Measurements from ENCODE around the gene KIFC3. TPM values are rescaled to one million over a fixed set of nuclear protein-coding genes. Genes with fewer than 3 reads are reported as not detected.

Gene KIFC3
- total and polyA plus RNA-seq, 2 of the 8 experiments (the other 6 are each of a cell fraction or from before 2014, with no cell fraction given): 2.1 to 7.1 TPM

DNA sequence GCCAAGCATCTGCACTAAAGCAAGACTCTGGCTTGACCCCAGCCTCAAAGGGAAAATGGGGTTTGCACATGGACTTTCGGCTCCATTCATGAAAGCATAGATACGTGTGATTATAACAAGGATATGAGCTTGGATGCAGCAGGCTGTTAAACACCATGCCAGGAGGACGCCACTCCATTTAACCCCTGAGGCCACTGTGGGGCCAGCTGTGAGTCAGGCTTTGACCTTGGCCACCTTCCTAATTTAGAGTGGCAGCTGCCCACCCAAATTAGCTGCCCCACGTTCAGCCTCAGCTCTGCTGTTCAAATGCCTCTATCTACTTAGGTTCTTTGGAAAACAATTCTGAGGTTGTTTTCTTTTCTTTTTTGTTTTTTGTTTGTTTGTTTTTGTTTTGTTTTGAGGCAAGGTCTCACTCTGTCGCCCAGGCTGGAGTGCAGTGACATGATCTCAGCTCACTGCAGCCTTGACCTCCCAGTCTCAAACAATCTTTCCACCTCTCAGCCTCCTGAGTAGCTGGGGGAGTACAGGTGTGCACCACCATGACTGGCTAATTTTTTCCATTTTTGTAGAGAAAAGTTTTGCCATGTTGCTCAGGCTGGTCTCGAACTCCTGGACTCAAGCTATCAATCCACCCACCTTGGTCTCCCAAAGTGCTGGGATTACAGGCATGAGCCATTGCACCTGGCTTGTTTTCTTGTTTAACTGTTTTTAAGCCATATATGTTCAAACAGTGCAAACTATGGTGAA lies 23.2 kb upstream of the KIFC3 start (continued):
- TF ChIP-seq TAF7 (optimal IDR thresholded peaks at IDR 0.05; ENCODE audit: borderline replicate concordance, low read depth, low read length): no peak
- TF ChIP-seq SIRT6 (IDR thresholded peaks at IDR 0.05; ENCODE audit: low read length): no peak
- no peak for TF ChIP-seq SP1 (IDR thresholded peaks at IDR 0.05; ENCODE audit: low read depth, low read length)
- TF ChIP-seq, protein P1, sequence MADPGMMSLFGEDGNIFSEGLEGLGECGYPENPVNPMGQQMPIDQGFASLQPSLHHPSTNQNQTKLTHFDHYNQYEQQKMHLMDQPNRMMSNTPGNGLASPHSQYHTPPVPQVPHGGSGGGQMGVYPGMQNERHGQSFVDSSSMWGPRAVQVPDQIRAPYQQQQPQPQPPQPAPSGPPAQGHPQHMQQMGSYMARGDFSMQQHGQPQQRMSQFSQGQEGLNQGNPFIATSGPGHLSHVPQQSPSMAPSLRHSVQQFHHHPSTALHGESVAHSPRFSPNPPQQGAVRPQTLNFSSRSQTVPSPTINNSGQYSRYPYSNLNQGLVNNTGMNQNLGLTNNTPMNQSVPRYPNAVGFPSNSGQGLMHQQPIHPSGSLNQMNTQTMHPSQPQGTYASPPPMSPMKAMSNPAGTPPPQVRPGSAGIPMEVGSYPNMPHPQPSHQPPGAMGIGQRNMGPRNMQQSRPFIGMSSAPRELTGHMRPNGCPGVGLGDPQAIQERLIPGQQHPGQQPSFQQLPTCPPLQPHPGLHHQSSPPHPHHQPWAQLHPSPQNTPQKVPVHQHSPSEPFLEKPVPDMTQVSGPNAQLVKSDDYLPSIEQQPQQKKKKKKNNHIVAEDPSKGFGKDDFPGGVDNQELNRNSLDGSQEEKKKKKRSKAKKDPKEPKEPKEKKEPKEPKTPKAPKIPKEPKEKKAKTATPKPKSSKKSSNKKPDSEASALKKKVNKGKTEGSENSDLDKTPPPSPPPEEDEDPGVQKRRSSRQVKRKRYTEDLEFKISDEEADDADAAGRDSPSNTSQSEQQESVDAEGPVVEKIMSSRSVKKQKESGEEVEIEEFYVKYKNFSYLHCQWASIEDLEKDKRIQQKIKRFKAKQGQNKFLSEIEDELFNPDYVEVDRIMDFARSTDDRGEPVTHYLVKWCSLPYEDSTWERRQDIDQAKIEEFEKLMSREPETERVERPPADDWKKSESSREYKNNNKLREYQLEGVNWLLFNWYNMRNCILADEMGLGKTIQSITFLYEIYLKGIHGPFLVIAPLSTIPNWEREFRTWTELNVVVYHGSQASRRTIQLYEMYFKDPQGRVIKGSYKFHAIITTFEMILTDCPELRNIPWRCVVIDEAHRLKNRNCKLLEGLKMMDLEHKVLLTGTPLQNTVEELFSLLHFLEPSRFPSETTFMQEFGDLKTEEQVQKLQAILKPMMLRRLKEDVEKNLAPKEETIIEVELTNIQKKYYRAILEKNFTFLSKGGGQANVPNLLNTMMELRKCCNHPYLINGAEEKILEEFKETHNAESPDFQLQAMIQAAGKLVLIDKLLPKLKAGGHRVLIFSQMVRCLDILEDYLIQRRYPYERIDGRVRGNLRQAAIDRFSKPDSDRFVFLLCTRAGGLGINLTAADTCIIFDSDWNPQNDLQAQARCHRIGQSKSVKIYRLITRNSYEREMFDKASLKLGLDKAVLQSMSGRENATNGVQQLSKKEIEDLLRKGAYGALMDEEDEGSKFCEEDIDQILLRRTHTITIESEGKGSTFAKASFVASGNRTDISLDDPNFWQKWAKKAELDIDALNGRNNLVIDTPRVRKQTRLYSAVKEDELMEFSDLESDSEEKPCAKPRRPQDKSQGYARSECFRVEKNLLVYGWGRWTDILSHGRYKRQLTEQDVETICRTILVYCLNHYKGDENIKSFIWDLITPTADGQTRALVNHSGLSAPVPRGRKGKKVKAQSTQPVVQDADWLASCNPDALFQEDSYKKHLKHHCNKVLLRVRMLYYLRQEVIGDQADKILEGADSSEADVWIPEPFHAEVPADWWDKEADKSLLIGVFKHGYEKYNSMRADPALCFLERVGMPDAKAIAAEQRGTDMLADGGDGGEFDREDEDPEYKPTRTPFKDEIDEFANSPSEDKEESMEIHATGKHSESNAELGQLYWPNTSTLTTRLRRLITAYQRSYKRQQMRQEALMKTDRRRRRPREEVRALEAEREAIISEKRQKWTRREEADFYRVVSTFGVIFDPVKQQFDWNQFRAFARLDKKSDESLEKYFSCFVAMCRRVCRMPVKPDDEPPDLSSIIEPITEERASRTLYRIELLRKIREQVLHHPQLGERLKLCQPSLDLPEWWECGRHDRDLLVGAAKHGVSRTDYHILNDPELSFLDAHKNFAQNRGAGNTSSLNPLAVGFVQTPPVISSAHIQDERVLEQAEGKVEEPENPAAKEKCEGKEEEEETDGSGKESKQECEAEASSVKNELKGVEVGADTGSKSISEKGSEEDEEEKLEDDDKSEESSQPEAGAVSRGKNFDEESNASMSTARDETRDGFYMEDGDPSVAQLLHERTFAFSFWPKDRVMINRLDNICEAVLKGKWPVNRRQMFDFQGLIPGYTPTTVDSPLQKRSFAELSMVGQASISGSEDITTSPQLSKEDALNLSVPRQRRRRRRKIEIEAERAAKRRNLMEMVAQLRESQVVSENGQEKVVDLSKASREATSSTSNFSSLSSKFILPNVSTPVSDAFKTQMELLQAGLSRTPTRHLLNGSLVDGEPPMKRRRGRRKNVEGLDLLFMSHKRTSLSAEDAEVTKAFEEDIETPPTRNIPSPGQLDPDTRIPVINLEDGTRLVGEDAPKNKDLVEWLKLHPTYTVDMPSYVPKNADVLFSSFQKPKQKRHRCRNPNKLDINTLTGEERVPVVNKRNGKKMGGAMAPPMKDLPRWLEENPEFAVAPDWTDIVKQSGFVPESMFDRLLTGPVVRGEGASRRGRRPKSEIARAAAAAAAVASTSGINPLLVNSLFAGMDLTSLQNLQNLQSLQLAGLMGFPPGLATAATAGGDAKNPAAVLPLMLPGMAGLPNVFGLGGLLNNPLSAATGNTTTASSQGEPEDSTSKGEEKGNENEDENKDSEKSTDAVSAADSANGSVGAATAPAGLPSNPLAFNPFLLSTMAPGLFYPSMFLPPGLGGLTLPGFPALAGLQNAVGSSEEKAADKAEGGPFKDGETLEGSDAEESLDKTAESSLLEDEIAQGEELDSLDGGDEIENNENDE (IDR thresholded peaks at IDR 0.05; ENCODE audit: insufficient replicate concordance, low read length): no peak
- TF ChIP-seq CBX5 (IDR thresholded peaks at IDR 0.05; ENCODE audit: low read depth, low read length): no peak
